ENCODE results near the gene ZNF664.
A peak's percentile ranks its signal among the peaks of the same experiment; 100 is the strongest.

Gene ZNF664

DNA sequence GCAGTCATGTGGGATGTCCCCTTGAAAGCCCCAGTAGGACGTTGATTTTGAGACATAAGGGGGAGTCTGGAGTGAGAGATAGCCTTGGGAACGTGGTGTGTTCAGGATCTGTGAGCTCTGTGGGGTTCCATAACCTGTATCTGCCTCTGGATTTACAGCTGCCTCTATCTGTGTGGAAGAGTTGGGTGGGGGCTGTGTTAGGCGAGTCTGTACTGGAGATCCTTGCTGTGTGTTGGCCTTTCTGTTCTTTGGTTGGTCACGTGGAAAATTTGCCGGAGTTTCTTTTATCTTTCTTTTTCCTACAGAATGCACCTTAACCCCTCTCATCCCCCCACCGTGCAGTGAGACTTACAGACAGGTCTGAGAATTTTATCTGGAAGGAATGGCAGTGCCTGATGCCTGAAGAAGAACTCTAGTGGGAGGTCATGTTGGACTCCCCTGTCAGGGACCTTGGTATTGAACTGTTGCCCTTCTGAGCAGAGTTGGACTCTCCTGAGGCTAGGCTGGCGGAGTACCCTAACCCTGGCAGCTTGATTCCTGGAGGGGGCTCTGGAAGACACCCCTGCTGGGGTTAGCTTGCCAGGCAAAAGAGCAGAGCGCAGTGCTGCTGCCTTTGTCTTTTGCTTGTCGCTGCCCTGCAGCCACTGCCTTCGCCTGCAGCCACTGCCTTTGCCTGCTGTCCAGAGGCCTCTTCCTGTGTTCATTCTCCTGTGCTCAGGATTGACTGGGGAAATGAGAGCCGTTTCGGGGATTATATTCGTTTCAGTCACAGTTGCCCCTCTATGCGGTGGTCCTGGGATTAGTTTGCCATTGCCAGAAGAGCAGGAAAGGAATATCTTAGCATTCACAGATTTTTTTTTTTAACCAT, 34.1 kb downstream of the ZNF664 start:
- no peak for TF ChIP-seq Cebpa-rat (IDR thresholded peaks at IDR 0.05)
- no peaks in the 10 kb centered on the region for H3K9me3 ChIP-seq
- H3K4me1 ChIP-seq: peaks cover 44% of the 10 kb centered on the region
- H3K9ac ChIP-seq: no peak overlapping the region
- peaks cover 91% of the 10 kb centered on the region for H3K36me3 ChIP-seq
- peaks cover 45% of the 10 kb centered on the region for H4K20me1 ChIP-seq
- peak overlapping the region; percentile 71 for H3K4me2 ChIP-seq
- H3K27ac ChIP-seq: peak overlapping the region; percentile 40
- H3K4me3 ChIP-seq: no peak overlapping the region
- H3K27me3 ChIP-seq: no peaks in the 10 kb centered on the region

DNA sequence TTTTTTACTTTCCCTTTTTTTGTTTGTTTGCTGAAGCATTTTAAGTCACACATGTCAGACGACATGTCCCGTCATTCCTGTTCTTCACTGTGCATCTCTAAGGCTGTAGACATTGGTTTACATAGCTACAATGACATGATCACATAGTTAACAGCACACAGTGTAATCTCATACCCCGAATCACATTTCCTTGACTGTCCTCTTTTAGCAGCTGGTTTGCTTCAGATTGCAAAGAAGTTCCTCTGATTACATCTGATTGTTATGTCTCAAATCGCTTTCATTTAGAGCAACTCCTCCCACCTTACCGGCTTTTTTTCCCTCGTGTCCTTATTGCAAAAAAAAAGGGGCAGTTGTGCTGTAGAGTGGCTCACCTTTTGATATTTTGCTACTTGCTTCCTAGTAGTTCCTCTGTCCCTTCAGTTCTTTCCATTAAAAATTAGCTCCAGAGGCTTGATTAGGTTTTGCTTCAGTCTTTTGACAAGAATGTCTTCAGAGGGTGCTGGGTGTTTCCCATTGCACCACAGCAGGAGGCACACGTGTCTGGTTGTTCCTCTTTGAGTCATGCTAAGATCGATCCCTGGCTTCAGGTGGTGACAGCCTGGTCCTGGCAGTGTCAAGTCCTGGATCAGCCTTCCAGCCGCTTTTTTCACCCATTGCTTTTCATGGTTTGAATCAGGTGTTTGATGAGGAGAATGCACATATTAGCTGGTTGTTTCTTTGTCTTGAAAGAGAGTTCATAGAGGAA, 35.0 kb downstream of the ZNF664 start:
- Histone ChIP-seq H3K4me2 (no peak overlapping the region), H4K20me1 (peaks cover 41% of the 10 kb centered on the region), H3K9me3 (no peaks in the 10 kb centered on the region), H3K9ac (no peak overlapping the region), H3K4me3 (no peak overlapping the region), H3K27ac (no peak overlapping the region), H3K4me1 (peaks cover 43% of the 10 kb centered on the region), H3K27me3 (no peaks in the 10 kb centered on the region), H3K36me3 (peaks cover 91% of the 10 kb centered on the region)
- TF ChIP-seq Cebpa-rat (IDR thresholded peaks at IDR 0.05): no peak

DNA sequence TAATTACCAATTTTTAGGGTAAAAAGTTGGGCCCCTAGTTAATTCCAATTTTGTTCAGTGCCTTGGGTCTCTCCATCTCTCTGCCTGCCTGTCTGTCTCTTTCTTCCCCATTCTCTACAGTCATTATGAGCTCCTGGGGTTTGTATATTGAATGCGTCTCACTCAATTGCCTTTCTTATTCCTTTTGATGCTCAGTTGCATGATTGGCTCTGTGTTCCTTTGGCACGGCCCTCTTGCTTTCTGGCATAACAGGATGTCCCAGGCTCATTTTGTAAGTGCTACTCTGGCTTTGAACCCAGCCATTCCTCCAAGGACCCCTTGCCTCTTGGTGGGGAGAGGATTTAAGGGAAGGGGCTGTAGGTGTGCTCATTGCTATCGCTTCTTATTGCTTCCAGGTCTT, 35.6 kb downstream of the ZNF664 start:
- no peaks in the 10 kb centered on the region for H3K27me3 ChIP-seq
- no peak overlapping the region for H3K4me2 ChIP-seq
- H3K36me3 ChIP-seq: peaks cover 91% of the 10 kb centered on the region

DNA sequence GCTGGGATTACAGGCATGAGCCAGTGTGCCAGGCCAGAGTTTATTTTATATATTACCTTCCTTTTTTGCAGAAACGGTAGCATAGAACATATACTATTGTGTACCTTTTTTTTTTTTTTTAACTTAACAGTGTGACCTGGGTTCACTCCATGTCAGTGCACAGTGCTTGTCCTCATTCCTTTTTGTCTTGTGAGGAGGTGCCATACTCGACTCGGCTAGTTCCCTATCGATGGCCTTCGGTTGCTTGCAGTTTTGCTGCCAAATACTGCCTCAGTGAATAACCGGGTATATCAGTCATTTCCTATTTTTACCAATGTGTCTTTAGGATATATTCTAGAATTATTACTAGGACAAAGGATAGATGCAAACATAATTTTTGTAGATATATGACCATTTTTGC, 36.8 kb downstream of the ZNF664 start:
- H3K27me3 ChIP-seq: no peaks in the 10 kb centered on the region
- H3K9ac ChIP-seq: no peak overlapping the region
- H3K27ac ChIP-seq: no peak overlapping the region
- no peak overlapping the region for H3K4me3 ChIP-seq
- peaks cover 90% of the 10 kb centered on the region for H3K36me3 ChIP-seq
- TF ChIP-seq Cebpa-rat (IDR thresholded peaks at IDR 0.05): no peak
- no peaks in the 10 kb centered on the region for H3K9me3 ChIP-seq
- peaks cover 35% of the 10 kb centered on the region for H3K4me1 ChIP-seq
- H3K4me2 ChIP-seq: no peak overlapping the region
- peaks cover 33% of the 10 kb centered on the region for H4K20me1 ChIP-seq

More for the DNA sequence above, 35.6 kb downstream of the ZNF664 start:
- Histone ChIP-seq H3K9ac (no peak overlapping the region), H3K4me1 (peaks cover 43% of the 10 kb centered on the region), H3K9me3 (no peaks in the 10 kb centered on the region), H4K20me1 (peaks cover 41% of the 10 kb centered on the region), H3K4me3 (no peak overlapping the region), H3K27ac (no peak overlapping the region)
- TF ChIP-seq Cebpa-rat (IDR thresholded peaks at IDR 0.05): no peak

DNA sequence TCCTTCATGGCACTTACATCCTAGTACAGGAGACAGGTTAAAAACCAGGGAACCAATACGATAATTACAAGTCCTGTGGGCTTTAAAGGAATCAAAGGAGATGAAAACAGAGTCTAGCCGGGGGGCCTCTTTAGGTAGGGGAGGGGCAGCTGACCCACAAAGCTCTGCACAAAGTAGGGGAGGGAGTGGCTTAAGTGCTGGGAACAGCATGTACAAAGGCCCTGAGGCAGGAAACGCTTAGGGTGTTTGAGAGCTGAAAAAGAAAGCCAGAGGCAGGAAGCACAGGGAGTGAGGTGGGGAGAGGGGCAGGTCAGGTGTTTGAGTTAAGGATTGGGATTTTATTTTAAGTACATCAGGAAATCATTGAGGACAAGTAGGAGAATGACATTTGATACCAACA, 37.7 kb downstream of the ZNF664 start:
- peaks cover 30% of the 10 kb centered on the region for H4K20me1 ChIP-seq
- H3K9ac ChIP-seq: no peak overlapping the region
- peaks cover 88% of the 10 kb centered on the region for H3K36me3 ChIP-seq
- H3K4me1 ChIP-seq: peaks cover 27% of the 10 kb centered on the region
- no peak overlapping the region for H3K4me2 ChIP-seq
- H3K27me3 ChIP-seq: no peaks in the 10 kb centered on the region
- no peak overlapping the region for H3K4me3 ChIP-seq
- H3K27ac ChIP-seq: no peak overlapping the region
- TF ChIP-seq Cebpa-rat (IDR thresholded peaks at IDR 0.05): no peak
- no peaks in the 10 kb centered on the region for H3K9me3 ChIP-seq

DNA sequence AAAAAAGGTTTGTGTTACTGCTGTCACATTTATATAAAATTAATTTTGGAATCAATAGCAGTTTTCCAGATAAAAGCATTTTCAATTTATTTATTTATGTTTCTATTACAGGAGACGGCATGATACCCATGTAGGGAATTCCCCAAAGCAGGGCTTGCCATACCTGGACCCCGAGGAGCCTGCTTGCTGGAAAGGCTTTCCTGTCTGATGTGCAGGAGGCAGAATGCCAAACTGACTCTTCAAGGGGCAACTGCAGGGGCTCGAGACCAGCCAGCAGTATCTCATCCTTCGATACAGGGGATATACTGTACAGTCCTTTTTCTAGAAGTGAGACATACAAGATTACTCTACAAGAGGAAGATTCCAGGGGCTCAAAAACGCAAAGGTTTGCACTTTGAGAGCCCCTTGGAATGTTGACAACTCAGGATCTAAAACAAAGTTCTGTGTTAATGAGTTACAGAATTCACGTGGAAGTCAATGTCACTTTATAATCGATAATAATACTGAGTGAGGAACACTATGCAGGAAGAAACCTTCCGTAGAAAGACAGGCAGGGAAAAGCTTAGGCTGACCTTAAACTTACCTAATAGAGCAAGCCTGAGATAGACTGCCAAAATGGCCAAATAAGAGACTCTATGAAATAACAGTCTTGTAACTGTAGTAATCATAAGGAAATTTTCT, 38.6 kb downstream of the ZNF664 start:
- Histone ChIP-seq H3K4me1 (peaks cover 18% of the 10 kb centered on the region), H3K4me2 (no peak overlapping the region), H3K36me3 (peaks cover 86% of the 10 kb centered on the region), H3K9me3 (no peaks in the 10 kb centered on the region), H3K9ac (no peak overlapping the region), H3K27ac (no peak overlapping the region), H4K20me1 (peaks cover 23% of the 10 kb centered on the region), H3K27me3 (no peaks in the 10 kb centered on the region), H3K4me3 (no peak overlapping the region)
- TF ChIP-seq Cebpa-rat (IDR thresholded peaks at IDR 0.05): no peak

DNA sequence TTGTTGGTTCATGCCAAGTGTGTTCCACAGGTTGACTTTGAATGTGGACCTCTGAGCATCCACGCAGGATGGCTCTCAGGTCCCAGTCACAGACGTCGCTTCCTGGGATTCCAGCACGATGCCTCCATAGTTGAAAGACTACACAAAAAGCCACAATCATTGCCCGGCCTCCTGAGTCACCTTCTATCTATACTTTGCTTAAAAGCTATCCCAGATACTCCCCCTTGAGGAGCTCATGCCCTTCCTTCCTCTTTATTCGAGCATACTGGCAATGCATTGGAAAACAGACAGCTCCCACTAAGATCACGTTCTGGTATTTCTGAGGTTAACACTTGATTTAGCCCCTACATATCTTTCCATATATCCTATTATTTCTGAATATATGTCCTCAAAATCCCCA, 40.1 kb downstream of the ZNF664 start:
- H3K9ac ChIP-seq: no peak overlapping the region
- H4K20me1 ChIP-seq: peaks cover 8% of the 10 kb centered on the region
- no peak for TF ChIP-seq Cebpa-rat (IDR thresholded peaks at IDR 0.05)
- peaks cover 10% of the 10 kb centered on the region for H3K4me1 ChIP-seq
- peaks cover 71% of the 10 kb centered on the region for H3K36me3 ChIP-seq
- no peak overlapping the region for H3K27ac ChIP-seq
- H3K4me3 ChIP-seq: no peak overlapping the region
- no peak overlapping the region for H3K4me2 ChIP-seq
- H3K27me3 ChIP-seq: no peaks in the 10 kb centered on the region
- no peaks in the 10 kb centered on the region for H3K9me3 ChIP-seq

DNA sequence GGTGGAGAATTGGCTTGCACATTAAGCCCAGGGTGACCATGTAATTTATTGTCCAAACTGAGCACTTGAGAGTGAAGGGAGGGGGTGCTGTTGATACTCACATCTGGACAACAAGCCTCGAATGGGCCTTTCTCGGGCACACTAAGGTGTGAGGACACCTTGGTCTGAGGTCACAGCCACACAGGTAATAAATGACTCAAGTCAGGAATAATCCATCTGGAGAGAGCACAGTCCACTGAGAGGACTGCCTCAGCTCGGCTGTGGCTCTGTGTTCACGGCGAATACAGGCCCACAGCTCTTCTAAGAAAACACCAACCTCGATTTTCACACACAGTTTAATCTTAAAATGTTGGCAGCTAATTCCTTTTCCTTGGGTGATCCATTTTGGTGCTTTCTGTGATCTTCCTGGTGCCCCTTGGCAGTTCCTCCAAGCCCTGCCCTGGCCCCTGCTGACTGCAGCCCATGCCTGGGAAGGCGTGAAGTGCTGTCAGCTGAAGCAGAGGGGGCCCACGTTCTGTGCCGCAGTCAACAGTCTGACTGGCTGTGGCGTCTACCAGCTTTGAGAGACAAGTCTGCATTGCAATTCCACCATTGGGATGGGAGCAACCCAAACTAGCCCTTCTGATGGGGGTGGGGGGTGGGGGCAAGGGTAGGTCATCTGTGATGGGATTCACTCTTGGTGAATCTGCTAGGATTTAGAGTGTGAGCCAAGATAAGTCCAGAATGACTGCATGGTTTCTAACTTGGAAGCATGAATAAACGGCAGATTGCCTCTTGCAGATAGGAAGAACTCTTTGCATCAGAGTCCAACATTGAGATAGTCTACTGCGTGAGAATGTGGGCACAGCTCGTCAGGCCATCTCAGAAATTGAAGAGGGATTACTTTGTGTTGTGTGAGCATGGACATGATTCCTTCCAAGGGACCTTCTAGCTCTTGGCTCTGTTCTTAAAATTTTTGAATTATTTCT, 42.8 kb downstream of the ZNF664 start:
- TF ChIP-seq Cebpa-rat (IDR thresholded peaks at IDR 0.05): no peak
- no peak overlapping the region for H3K4me3 ChIP-seq

DNA sequence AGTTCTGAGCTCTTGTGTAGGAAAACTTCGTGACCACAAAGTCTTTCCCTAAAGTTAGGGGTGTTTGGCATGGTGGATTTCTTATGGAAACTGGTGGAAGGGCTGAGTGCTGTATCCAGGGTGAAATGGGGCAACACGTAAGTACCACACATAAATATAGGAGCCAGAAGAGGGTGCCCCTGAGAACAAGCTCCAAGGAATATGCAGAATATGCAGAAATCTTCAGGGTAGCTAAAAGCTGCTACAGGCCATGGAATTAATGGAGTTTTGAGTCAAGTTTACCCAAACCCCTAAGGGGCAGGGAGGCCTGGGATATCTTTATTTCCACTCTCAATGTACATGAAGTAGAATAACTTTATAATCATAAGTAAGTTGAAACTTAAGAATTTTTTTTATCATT, 44.0 kb downstream of the ZNF664 start:
- H3K4me1 ChIP-seq: peaks cover 47% of the 10 kb centered on the region
- peaks cover 39% of the 10 kb centered on the region for H3K36me3 ChIP-seq
- no peak overlapping the region for H3K4me2 ChIP-seq
- no peak overlapping the region for H3K27ac ChIP-seq
- no peak overlapping the region for H3K9ac ChIP-seq
- no peaks in the 10 kb centered on the region for H3K9me3 ChIP-seq
- no peak for TF ChIP-seq Cebpa-rat (IDR thresholded peaks at IDR 0.05)
- H4K20me1 ChIP-seq: no peaks in the 10 kb centered on the region
- no peaks in the 10 kb centered on the region for H3K27me3 ChIP-seq
- no peak overlapping the region for H3K4me3 ChIP-seq

More for the DNA sequence above, 42.8 kb downstream of the ZNF664 start:
- no peak overlapping the region for H3K9ac ChIP-seq
- no peak overlapping the region for H3K4me2 ChIP-seq
- no peaks in the 10 kb centered on the region for H4K20me1 ChIP-seq
- no peak overlapping the region for H3K27ac ChIP-seq
- H3K4me1 ChIP-seq: peaks cover 34% of the 10 kb centered on the region
- no peaks in the 10 kb centered on the region for H3K27me3 ChIP-seq
- H3K36me3 ChIP-seq: peaks cover 51% of the 10 kb centered on the region
- no peaks in the 10 kb centered on the region for H3K9me3 ChIP-seq
